ENCODE data around the gene MERTK. TPM values are rescaled to one million over a fixed set of nuclear protein-coding genes. Genes with fewer than 3 reads are reported as not detected.
A peak's percentile ranks its signal among the peaks of the same experiment; 100 is the strongest.

The MERTK gene
- total RNA-seq, 1 donor from 2014 or later = not detected

- TF ChIP-seq, protein P1, sequence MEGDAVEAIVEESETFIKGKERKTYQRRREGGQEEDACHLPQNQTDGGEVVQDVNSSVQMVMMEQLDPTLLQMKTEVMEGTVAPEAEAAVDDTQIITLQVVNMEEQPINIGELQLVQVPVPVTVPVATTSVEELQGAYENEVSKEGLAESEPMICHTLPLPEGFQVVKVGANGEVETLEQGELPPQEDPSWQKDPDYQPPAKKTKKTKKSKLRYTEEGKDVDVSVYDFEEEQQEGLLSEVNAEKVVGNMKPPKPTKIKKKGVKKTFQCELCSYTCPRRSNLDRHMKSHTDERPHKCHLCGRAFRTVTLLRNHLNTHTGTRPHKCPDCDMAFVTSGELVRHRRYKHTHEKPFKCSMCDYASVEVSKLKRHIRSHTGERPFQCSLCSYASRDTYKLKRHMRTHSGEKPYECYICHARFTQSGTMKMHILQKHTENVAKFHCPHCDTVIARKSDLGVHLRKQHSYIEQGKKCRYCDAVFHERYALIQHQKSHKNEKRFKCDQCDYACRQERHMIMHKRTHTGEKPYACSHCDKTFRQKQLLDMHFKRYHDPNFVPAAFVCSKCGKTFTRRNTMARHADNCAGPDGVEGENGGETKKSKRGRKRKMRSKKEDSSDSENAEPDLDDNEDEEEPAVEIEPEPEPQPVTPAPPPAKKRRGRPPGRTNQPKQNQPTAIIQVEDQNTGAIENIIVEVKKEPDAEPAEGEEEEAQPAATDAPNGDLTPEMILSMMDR (IDR thresholded peaks at IDR 0.05) = no peak
- Mint-ChIP-seq H3K4me1 (peaks cover 27% of the 10 kb centered on the region), H3K9me3 (no peaks in the 10 kb centered on the region), H3K27ac (no peak overlapping the region), H3K36me3 (ENCODE audit: low read depth) (no peaks in the 10 kb centered on the region), H3K4me3 (no peak overlapping the region), H3K27me3 (no peaks in the 10 kb centered on the region)
- POLR2A ChIA-PET = no interaction called here
- intact Hi-C loops (cut with micrococcal nuclease) = loop anchor here (5.0 kb wide), 1 partner anchor 103 kb away; the partner anchor contains the start of gene MERTK
- ATAC-seq (ENCODE audit: low read depth) (no peak), DNase-seq (no peak)
- CTCF ChIA-PET = no interaction called here
Observed at GRCh38 chr2:112000399-112001135, 102.2 kb downstream of the MERTK start.

DNA sequence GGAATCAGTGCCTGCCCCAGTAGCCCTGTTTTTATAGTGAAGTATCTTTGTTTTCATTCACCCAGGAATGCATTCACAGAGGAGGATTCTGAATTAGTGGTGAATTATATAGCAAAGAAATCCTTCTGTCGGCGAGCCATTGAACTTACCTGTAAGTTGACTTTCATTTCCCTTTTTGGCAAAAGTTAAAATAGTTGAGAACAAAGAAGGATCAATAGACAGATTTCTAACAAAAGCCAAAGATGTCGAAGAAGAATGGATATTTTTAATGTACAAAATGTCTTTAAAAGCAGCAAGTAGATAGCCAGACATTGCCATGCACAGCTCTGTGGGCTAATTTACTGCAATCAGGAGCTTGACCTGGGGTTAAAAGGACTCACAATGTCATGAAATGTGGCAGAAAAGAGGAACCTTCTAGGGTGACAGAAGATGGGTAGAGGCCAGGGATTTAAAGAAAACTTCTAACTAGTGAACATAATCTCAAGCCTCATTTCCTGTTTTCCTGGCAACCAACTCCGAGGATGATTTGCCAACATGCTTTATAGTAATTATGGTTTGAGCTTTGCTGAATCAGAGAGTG, 102.8 kb downstream of the MERTK start:
- Mint-ChIP-seq H3K27me3 (no peaks in the 10 kb centered on the region), H3K9me3 (no peaks in the 10 kb centered on the region), H3K4me3 (peak overlapping the region; percentile 9), H3K36me3 (ENCODE audit: low read depth) (no peaks in the 10 kb centered on the region), H3K27ac (peak overlapping the region; percentile 42), H3K4me1 (peaks cover 27% of the 10 kb centered on the region)
- ATAC-seq (ENCODE audit: low read depth) (peak; percentile 56), DNase-seq (no peak)
- CTCF ChIA-PET = no interaction called here
- POLR2A ChIA-PET = no interaction called here
- intact Hi-C loops (cut with micrococcal nuclease) = loop anchor here (5.0 kb wide), 1 partner anchor 104 kb away; the partner anchor contains the start of gene MERTK
- TF ChIP-seq, protein P1 (IDR thresholded peaks at IDR 0.05) = no peak

DNA sequence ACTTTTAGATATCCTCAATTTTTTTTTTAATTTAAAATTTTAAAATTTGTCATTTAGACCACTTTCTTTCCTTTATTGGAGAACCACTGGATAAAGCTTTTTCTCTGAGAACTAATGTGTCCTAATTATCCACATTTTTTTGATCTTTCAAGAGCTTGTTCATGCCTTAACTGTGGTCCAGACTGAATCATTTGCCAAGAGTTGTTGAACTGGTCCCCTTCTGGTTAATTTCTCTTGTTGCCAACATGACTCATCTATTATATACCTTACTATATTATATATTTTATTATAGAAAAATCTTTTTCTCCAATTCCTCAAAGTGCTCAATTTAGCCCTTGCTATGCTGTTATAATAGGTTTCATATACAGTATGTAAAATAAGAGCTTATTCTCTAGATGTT, 103.5 kb downstream of the MERTK start:
- H3K27me3 Mint-ChIP-seq = no peaks in the 10 kb centered on the region
- H3K4me3 Mint-ChIP-seq = no peak overlapping the region
- no peak overlapping the region for H3K27ac Mint-ChIP-seq
- TF ChIP-seq, protein P1 (IDR thresholded peaks at IDR 0.05) = no peak
- POLR2A ChIA-PET = no interaction called here
- H3K36me3 Mint-ChIP-seq (ENCODE audit: low read depth) = no peaks in the 10 kb centered on the region
- peaks cover 27% of the 10 kb centered on the region for H3K4me1 Mint-ChIP-seq
- intact Hi-C loops (cut with micrococcal nuclease) = loop anchor here (5.0 kb wide), 1 partner anchor 105 kb away; the partner anchor contains the start of gene MERTK
- no peaks in the 10 kb centered on the region for H3K9me3 Mint-ChIP-seq
- ATAC-seq (ENCODE audit: low read depth) (no peak), DNase-seq (no peak)
- CTCF ChIA-PET = no interaction called here

GRCh38 chr2:112003576-112004252, 105.3 kb downstream of the MERTK start:
- Mint-ChIP-seq H3K27ac (no peak overlapping the region), H3K4me3 (no peak overlapping the region), H3K4me1 (peaks cover 27% of the 10 kb centered on the region), H3K36me3 (ENCODE audit: low read depth) (no peaks in the 10 kb centered on the region), H3K27me3 (no peaks in the 10 kb centered on the region), H3K9me3 (no peaks in the 10 kb centered on the region)
- TF ChIP-seq, protein P1 (IDR thresholded peaks at IDR 0.05) = no peak
- intact Hi-C loops (cut with micrococcal nuclease) = loop anchor here (5.0 kb wide), 1 partner anchor 106 kb away; the partner anchor contains the start of gene MERTK
- no peak for ATAC-seq (ENCODE audit: low read depth)
- DNase-seq = no peak
- CTCF ChIA-PET = no interaction called here
- POLR2A ChIA-PET = interaction anchor here (1.7 kb wide), 1 partner anchor 120 kb away, joined by 12 read pairs; the partner anchor contains the start of gene ANAPC1

DNA sequence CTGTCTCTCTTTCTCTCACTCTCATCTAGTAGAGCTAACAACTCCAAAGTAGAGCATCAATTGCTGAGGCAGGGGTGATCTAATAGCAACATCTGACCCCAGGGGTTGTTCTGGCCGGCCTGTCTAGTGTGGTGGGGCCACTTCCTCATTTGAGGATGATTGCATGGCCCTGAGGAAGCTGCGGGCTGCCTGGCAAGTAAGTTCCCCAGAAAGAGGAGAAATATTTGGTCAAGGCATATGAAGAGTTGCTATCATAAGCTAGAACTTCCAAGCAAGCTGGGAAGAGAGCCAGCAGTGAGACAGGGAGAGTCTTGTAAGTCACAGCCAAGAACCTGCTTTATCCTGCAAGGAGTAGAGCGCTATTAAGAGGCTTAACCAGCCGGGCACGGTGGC, 105.8 kb downstream of the MERTK start:
- no peaks in the 10 kb centered on the region for H3K9me3 Mint-ChIP-seq
- H3K27ac Mint-ChIP-seq = peak overlapping the region; percentile 19
- peak; percentile 68 for ATAC-seq (ENCODE audit: low read depth)
- no peak overlapping the region for H3K4me3 Mint-ChIP-seq
- POLR2A ChIA-PET = interaction anchor here (1.7 kb wide), 1 partner anchor 120 kb away, joined by 12 read pairs; the partner anchor contains the start of gene ANAPC1
- CTCF ChIA-PET = no interaction called here
- no peaks in the 10 kb centered on the region for H3K27me3 Mint-ChIP-seq
- no peak for DNase-seq
- TF ChIP-seq, protein P1 (IDR thresholded peaks at IDR 0.05) = no peak
- H3K4me1 Mint-ChIP-seq = peaks cover 27% of the 10 kb centered on the region
- intact Hi-C loops (cut with micrococcal nuclease) = loop anchor here (5.0 kb wide), 1 partner anchor 107 kb away; the partner anchor contains the start of gene MERTK
- no peaks in the 10 kb centered on the region for H3K36me3 Mint-ChIP-seq (ENCODE audit: low read depth)
